PC-3 (cell line): ENCODE data around the gene BCO1. TPM values are rescaled to one million over a fixed set of nuclear protein-coding genes. Genes with fewer than 3 reads are reported as not detected.

Experiments used
- ATAC-seq: fragments of 200-7000 bp; cut with Tn5 transposase; 2 replicates; pipeline ENCODE4 v1.9.1; 2020; ENCODE audit warnings: mild to moderate bottlenecking, moderate library complexity
- BruUV-seq: library from RNA; stranded (reverse); fragments of 400-500 nt; replicated peaks from 2 replicates; lab custom pipeline; 2021; lab: Mats Ljungman, UMichigan
- CTCF ChIA-PET: fragments of 300-600 bp; sonication (Branson Sonifier 250); formaldehyde crosslinking; loops from one replicate; lab custom pipeline; 2022; ENCODE audit warnings: antibody characterized with exemption; lab: Charles Lee
- POLR2A ChIA-PET: fragments of 300-600 bp; sonication (Branson Sonifier 250); formaldehyde crosslinking; loops from one replicate; lab custom pipeline; 2022; ENCODE audit warnings: antibody characterized with exemption; ENCODE audit not compliant: unreplicated experiment; lab: Charles Lee
- DNase-seq: peaks from one replicate; pipeline ENCODE4 v3.0.0-alpha.2; 2015
- H2AFZ ChIP-seq: fragments of 300-600 bp; sonication (generic); 2 replicates; pipeline ENCODE4 v1.6.0; 2016; ENCODE audit warnings: antibody characterized with exemption, low read length
- H3F3A ChIP-seq: fragments of 300-600 bp; sonication (generic); one replicate; pipeline ENCODE4 v1.6.0; 2017; ENCODE audit warnings: antibody characterized with exemption, low read length, control low read depth, mild to moderate bottlenecking; ENCODE audit not compliant: unreplicated experiment
- H3K27ac ChIP-seq: fragments of 300-600 bp; sonication (generic); 2 replicates; pipeline ENCODE4 v1.5.1; 2016; ENCODE audit warnings: mild to moderate bottlenecking, low read length
- H3K27me3 ChIP-seq: fragments of 300-600 bp; sonication (generic); 2 replicates; pipeline ENCODE4 v1.6.1; 2016; ENCODE audit warnings: low read length, mixed read lengths
- H3K36me3 ChIP-seq: fragments of 300-600 bp; sonication (generic); 2 replicates; pipeline ENCODE4 v1.6.1; 2016; ENCODE audit warnings: low read depth, mixed run types, low read length, mixed read lengths
- H3K4me1 ChIP-seq: fragments of 300-600 bp; sonication (generic); 2 replicates; pipeline ENCODE4 v1.5.1; 2016; ENCODE audit warnings: low read length; ENCODE audit not compliant: insufficient read depth
- H3K4me2 ChIP-seq: fragments of 300-600 bp; sonication (generic); 2 replicates; pipeline ENCODE4 v1.6.0; 2016; ENCODE audit warnings: low read length
- H3K4me3 ChIP-seq: fragments of 300-600 bp; sonication (generic); 2 replicates; pipeline ENCODE4 v1.5.1; 2016; ENCODE audit warnings: mild to moderate bottlenecking, low read length, mixed read lengths
- H3K79me2 ChIP-seq: fragments of 300-600 bp; sonication (generic); 2 replicates; pipeline ENCODE4 v1.6.1; 2017; ENCODE audit warnings: low read length, mixed read lengths
- H3K9ac ChIP-seq: fragments of 300-600 bp; sonication (generic); 2 replicates; pipeline ENCODE4 v1.6.0; 2016; ENCODE audit warnings: mild to moderate bottlenecking, low read length
- H3K9me2 ChIP-seq: fragments of 300-600 bp; sonication (generic); replicated peaks from 2 replicates; pipeline ENCODE4 v1.6.1; 2016; ENCODE audit warnings: mixed run types, low read length, mixed read lengths
- H3K9me3 ChIP-seq: fragments of 300-600 bp; sonication (generic); 2 replicates; pipeline ENCODE4 v1.6.1; 2016; ENCODE audit warnings: low read length, mixed read lengths
- H4K20me1 ChIP-seq: fragments of 300-600 bp; sonication (generic); 2 replicates; pipeline ENCODE4 v1.6.1; 2016; ENCODE audit warnings: low read length, mixed read lengths
- EZH2 ChIP-seq: fragments of 300-600 bp; sonication (generic); IDR thresholded peaks from one replicate; pipeline ENCODE4 v1.6.1; 2017; ENCODE audit warnings: antibody characterized with exemption, mild to moderate bottlenecking, low read length; ENCODE audit not compliant: unreplicated experiment
- EZH2phosphoT487 ChIP-seq: fragments of 300-600 bp; sonication (generic); IDR thresholded peaks from 2 replicates; pipeline ENCODE4 v1.6.1; 2018; ENCODE audit warnings: mild to moderate bottlenecking, antibody characterized with exemption, low read length, borderline replicate concordance
- intact Hi-C: fragments of 100-400 bp; cut with micrococcal nuclease; formaldehyde crosslinking; loops from 2 replicates; pipeline ENCODE4 v1.9.0; 2023
- total RNA-seq: library from RNA; depleted of rRNA; stranded (reverse); fragments of >200 nt; gene quantifications from 2 replicates; pipeline ENCODE4 v1.2.3, GENCODE V29; 2014
- TF ChIP-seq, protein P1 (sequence below): fragments of 300-600 bp; sonication (generic); conservative IDR thresholded peaks from 2 replicates; pipeline ENCODE4 v1.5.1; 2017; ENCODE audit warnings: antibody characterized with exemption, low read depth, mild to moderate bottlenecking, low read length

The BCO1 gene
- total RNA-seq, 1 experiment from 2014 or later = not detected

DNA sequence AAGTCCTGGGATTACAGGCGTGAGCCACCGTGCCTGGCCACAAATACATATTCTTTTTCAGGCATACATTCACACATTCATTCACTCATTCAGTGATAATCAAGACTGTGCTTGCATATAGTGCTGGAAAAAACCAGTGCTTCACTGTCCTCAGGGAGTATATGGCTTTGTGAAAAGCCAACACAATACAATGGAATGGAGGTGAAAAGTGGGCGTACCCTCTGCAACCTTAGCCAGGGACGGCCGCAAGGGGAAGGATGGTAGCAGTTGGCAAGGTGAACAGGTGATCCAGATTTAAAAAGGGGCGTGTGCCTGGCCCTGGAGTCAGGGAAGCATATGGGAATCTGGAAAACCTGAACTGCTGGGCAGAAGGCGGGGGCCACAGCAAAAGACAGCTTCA lies 58.1 kb downstream of the BCO1 start:
- H3K9ac ChIP-seq = no peak overlapping the region
- no peaks in the 10 kb centered on the region for H3K79me2 ChIP-seq
- CTCF ChIA-PET = no interaction called here
- TF ChIP-seq EZH2 = no peak
- TF ChIP-seq, protein P1, sequence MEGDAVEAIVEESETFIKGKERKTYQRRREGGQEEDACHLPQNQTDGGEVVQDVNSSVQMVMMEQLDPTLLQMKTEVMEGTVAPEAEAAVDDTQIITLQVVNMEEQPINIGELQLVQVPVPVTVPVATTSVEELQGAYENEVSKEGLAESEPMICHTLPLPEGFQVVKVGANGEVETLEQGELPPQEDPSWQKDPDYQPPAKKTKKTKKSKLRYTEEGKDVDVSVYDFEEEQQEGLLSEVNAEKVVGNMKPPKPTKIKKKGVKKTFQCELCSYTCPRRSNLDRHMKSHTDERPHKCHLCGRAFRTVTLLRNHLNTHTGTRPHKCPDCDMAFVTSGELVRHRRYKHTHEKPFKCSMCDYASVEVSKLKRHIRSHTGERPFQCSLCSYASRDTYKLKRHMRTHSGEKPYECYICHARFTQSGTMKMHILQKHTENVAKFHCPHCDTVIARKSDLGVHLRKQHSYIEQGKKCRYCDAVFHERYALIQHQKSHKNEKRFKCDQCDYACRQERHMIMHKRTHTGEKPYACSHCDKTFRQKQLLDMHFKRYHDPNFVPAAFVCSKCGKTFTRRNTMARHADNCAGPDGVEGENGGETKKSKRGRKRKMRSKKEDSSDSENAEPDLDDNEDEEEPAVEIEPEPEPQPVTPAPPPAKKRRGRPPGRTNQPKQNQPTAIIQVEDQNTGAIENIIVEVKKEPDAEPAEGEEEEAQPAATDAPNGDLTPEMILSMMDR = no peak
- no peak for TF ChIP-seq EZH2phosphoT487
- H3K4me2 ChIP-seq = no peak overlapping the region
- POLR2A ChIA-PET = no interaction called here
- H3K4me1 ChIP-seq = no peaks in the 10 kb centered on the region
- intact Hi-C loops = no loop called here
- DNase-seq (no peak), ATAC-seq (no peak)
- no peak overlapping the region for H3K27ac ChIP-seq
- no peaks in the 10 kb centered on the region for H3K27me3 ChIP-seq
- no peaks in the 10 kb centered on the region for H3K9me2 ChIP-seq
- H4K20me1 ChIP-seq = no peaks in the 10 kb centered on the region
- H3K9me3 ChIP-seq = no peaks in the 10 kb centered on the region
- H3K36me3 ChIP-seq = no peaks in the 10 kb centered on the region
- no peak overlapping the region for H3K4me3 ChIP-seq
- BruUV-seq = no TSS peak
- no peaks in the 10 kb centered on the region for H3F3A ChIP-seq
- H2AFZ ChIP-seq = no peak overlapping the region

DNA sequence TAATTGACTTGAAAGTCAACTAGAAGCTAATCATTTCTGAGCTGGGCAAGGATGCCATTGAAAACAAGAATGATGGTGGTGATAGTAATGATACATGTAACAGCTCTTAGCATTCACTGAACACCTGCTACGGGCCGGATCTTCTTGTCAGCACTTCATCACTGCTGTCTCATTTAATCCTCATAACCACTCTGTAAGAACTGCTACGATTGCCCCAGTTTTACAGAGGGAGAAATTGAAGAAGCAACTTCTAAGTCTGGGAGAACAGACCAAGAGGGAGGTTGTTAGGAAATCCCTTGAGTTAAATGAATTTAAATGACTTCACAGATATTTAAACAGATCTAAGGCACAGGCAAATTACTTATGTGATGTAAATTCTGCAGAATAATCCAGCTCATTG lies 69.3 kb downstream of the BCO1 start:
- Histone ChIP-seq H3K27me3 (no peaks in the 10 kb centered on the region), H3F3A (no peaks in the 10 kb centered on the region), H3K36me3 (no peaks in the 10 kb centered on the region), H3K4me1 (no peaks in the 10 kb centered on the region), H3K9ac (no peak overlapping the region), H4K20me1 (no peaks in the 10 kb centered on the region), H3K4me3 (no peak overlapping the region), H3K9me3 (no peaks in the 10 kb centered on the region), H2AFZ (no peak overlapping the region), H3K9me2 (no peaks in the 10 kb centered on the region), H3K79me2 (peaks cover 7% of the 10 kb centered on the region; the same call in 1 of the 2 replicates), H3K4me2 (no peak overlapping the region), H3K27ac (no peak overlapping the region)
- ChIA-PET CTCF (no interaction called here), POLR2A (no interaction called here)
- TF ChIP-seq EZH2 = no peak
- TF ChIP-seq EZH2phosphoT487 = no peak
- TF ChIP-seq, protein P1 = no peak
- intact Hi-C loops = no loop called here
- BruUV-seq = no TSS peak
- no peak for DNase-seq
- ATAC-seq = no peak

DNA sequence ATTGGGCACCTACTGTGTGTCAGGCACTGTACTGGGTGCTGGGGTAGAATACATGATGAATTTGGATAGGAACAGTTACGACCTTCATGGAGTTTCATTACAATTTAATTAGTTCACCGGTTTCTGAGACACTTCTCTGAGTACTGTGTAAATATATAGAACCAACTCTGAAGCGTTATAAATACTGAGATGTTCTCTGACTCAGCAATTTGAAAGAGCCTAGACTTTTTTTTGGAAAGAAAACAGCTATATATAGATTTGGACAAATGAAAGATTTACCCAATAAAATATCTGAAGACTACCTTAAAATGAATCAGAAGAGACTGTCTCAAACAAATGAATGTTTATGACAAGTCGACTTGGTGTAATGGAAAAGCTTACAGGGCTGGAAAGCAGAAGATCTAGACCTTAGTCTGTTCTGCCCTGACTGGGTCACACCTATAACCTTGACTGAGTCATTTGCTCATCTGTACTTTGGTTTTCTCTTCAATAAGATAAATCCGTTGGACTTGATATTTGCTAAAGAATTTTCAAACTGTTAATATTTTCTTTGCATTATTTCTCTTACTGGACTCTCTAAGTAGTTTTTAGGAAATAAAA lies 71.7 kb downstream of the BCO1 start:
- Histone ChIP-seq H3K9me2 (no peaks in the 10 kb centered on the region), H3K4me1 (peaks cover 7% of the 10 kb centered on the region), H3K36me3 (no peaks in the 10 kb centered on the region), H3K9me3 (no peaks in the 10 kb centered on the region), H3K9ac (no peak overlapping the region), H3K4me3 (no peak overlapping the region), H3K27me3 (no peaks in the 10 kb centered on the region), H2AFZ (no peak overlapping the region), H3K79me2 (peaks cover 25% of the 10 kb centered on the region), H4K20me1 (no peaks in the 10 kb centered on the region), H3K4me2 (no peak overlapping the region), H3F3A (no peaks in the 10 kb centered on the region), H3K27ac (no peak overlapping the region)
- ChIA-PET POLR2A (no interaction called here), CTCF (no interaction called here)
- no TSS peak for BruUV-seq
- intact Hi-C loops = no loop called here
- DNase-seq = no peak
- no peak for TF ChIP-seq EZH2
- TF ChIP-seq EZH2phosphoT487 = no peak
- TF ChIP-seq, protein P1 = no peak
- ATAC-seq = no peak
